22Rv1 (cell line): ENCODE measurements around the gene ATP8B4.

Experiments used
- ZFX ChIP-seq: fragments of 450-650 bp; IDR thresholded peaks from 2 replicates; pipeline ENCODE4 v1.6.1; 2017; ENCODE audit warnings: antibody characterized with exemption, borderline replicate concordance
- TF ChIP-seq, protein P1 (sequence below): fragments of 450-650 bp; IDR thresholded peaks from 2 replicates; pipeline ENCODE4 v1.5.1; 2017; ENCODE audit warnings: mild to moderate bottlenecking

DNA sequence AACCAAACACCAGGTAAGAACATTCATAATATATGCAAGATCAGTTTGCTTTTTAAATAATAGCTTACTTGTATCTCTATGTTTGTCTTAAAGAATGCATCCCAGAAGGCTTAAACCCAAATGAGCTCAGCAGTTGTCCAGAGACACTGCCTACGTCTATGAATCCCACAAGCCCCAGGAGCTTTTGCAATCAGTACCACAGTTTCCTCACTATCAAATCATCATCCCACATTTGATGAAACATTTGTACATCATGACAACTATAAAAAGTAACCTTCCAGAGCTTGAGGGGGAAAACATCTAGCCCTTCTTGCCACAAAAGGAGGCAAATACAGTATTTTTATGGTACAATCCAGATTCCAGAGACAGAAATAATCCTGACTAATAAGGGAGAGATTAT lies 63.7 kb downstream of the ATP8B4 start:
- TF ChIP-seq, protein P1, sequence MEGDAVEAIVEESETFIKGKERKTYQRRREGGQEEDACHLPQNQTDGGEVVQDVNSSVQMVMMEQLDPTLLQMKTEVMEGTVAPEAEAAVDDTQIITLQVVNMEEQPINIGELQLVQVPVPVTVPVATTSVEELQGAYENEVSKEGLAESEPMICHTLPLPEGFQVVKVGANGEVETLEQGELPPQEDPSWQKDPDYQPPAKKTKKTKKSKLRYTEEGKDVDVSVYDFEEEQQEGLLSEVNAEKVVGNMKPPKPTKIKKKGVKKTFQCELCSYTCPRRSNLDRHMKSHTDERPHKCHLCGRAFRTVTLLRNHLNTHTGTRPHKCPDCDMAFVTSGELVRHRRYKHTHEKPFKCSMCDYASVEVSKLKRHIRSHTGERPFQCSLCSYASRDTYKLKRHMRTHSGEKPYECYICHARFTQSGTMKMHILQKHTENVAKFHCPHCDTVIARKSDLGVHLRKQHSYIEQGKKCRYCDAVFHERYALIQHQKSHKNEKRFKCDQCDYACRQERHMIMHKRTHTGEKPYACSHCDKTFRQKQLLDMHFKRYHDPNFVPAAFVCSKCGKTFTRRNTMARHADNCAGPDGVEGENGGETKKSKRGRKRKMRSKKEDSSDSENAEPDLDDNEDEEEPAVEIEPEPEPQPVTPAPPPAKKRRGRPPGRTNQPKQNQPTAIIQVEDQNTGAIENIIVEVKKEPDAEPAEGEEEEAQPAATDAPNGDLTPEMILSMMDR: no peak
- no peak for TF ChIP-seq ZFX
